ENCODE data around the gene GNG14. TPM values are rescaled to one million over a fixed set of nuclear protein-coding genes. Genes with fewer than 3 reads are reported as not detected.

Gene GNG14
- total RNA-seq, 1 experiment from 2014 or later = not detected

DNA sequence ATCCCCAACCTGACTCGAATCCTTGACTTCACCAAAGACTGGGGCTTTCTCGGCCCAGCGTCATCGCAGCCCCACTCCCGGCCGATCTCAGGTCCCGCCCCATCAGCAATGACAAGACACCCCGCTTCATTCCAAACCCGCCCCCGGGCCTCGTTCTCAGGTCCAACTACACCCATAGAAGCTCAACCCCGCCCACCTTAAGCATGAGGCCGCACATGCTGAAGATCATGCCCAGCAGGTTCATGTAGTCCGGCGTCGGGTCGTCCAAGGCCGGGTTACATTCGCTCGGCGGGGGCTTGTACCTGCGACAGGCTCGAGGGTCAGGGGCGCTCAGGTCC is 18.9 kb upstream of the GNG14 start:
- no peak overlapping the region for H3K27ac ChIP-seq (ENCODE audit: insufficient read length, low read depth, low read length)
- H3K79me2 ChIP-seq (ENCODE audit: insufficient read depth, low read length) = no peaks in the 10 kb centered on the region
- WGBS (ENCODE audit: extremely low coverage, insufficient read length, low lambda C conversion rate) = no CpG with 5 or more reads among the region's 24 CpGs

More for the DNA sequence above, 18.9 kb upstream of the GNG14 start:
- H4K20me1 ChIP-seq (ENCODE audit: control insufficient read depth, insufficient read depth, insufficient read length) = no peaks in the 10 kb centered on the region
- no peak for DNase-seq
- H3K9ac ChIP-seq (ENCODE audit: extremely low read depth, insufficient read length, low read length) = peak overlapping the region; percentile 30
- H3K14ac ChIP-seq (ENCODE audit: insufficient read depth, low read length) = no peak overlapping the region
- H3K9me3 ChIP-seq (ENCODE audit: control insufficient read depth, low read depth, low read length) = no peaks in the 10 kb centered on the region
- H3T11ph ChIP-seq (ENCODE audit: low read length) = no peak overlapping the region
- Mint-ChIP-seq H3K27ac (peak overlapping the region; percentile 60 to 100 (median 100); a peak in 6 of 7 replicates), H3K36me3 (ENCODE audit: insufficient read depth in 1 of 3, low read depth in 3 of 3) (peaks cover 10 to 35% (median 27%) of the 10 kb centered on the region in 3 experiments), H3K4me1 (peaks cover 27 to 50% of the 10 kb centered on the region in 2 experiments), H3K4me3 (peak overlapping the region; percentile 93 to 94), H3K27me3 (ENCODE audit: low read depth) (peaks cover 2% of the 10 kb centered on the region), H3K9me3 (peaks cover 0 to 1% of the 10 kb centered on the region in 2 experiments; a peak in 2 of 5 replicates)
- H2BK20ac ChIP-seq (ENCODE audit: low read depth, low read length, poor library complexity, severe bottlenecking) = no peak overlapping the region
- H3K79me1 ChIP-seq (ENCODE audit: insufficient read depth, low read depth, low read length, poor library complexity, severe bottlenecking) = no peaks in the 10 kb centered on the region
- H3K4me1 ChIP-seq (ENCODE audit: insufficient read depth, low read length) = no peaks in the 10 kb centered on the region
- H4K5ac ChIP-seq (ENCODE audit: insufficient read length, low read depth, low read length) = no peak overlapping the region
- H2BK120ac ChIP-seq (ENCODE audit: low read depth, low read length, poor library complexity, severe bottlenecking) = no peak overlapping the region
- H4K8ac ChIP-seq (replicated peaks; ENCODE audit: insufficient read length, low read depth, low read length) = no peak overlapping the region
- no peak overlapping the region for H2AK5ac ChIP-seq (ENCODE audit: insufficient read length, low read length)
- no peak overlapping the region for H2BK12ac ChIP-seq (ENCODE audit: insufficient read length, low read depth, low read length)
- no peak overlapping the region for H4K91ac ChIP-seq (ENCODE audit: insufficient read length, low read depth, low read length)
- peaks cover 24% of the 10 kb centered on the region for H3K23me2 ChIP-seq (ENCODE audit: insufficient read length, low read depth, low read length, poor library complexity, severe bottlenecking)
- no peak overlapping the region for H2AFZ ChIP-seq (ENCODE audit: low read length)
- no peak overlapping the region for H3K4ac ChIP-seq (ENCODE audit: low read depth, low read length)
- no peak overlapping the region for H3K23ac ChIP-seq (ENCODE audit: insufficient read length, low read depth, low read length)
- TF ChIP-seq, protein P1, sequence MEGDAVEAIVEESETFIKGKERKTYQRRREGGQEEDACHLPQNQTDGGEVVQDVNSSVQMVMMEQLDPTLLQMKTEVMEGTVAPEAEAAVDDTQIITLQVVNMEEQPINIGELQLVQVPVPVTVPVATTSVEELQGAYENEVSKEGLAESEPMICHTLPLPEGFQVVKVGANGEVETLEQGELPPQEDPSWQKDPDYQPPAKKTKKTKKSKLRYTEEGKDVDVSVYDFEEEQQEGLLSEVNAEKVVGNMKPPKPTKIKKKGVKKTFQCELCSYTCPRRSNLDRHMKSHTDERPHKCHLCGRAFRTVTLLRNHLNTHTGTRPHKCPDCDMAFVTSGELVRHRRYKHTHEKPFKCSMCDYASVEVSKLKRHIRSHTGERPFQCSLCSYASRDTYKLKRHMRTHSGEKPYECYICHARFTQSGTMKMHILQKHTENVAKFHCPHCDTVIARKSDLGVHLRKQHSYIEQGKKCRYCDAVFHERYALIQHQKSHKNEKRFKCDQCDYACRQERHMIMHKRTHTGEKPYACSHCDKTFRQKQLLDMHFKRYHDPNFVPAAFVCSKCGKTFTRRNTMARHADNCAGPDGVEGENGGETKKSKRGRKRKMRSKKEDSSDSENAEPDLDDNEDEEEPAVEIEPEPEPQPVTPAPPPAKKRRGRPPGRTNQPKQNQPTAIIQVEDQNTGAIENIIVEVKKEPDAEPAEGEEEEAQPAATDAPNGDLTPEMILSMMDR (conservative IDR thresholded peaks at IDR 0.05) = no peak
- no peak overlapping the region for H2BK15ac ChIP-seq (ENCODE audit: low read depth, low read length)
- no peak overlapping the region for H2BK5ac ChIP-seq (ENCODE audit: insufficient read length, low read length)
- no peaks in the 10 kb centered on the region for H3K27me3 ChIP-seq (ENCODE audit: insufficient read depth, low read length)
- H3K4me2 ChIP-seq (ENCODE audit: insufficient read depth, insufficient read length, low read length) = peak overlapping the region; percentile 64
- no peak overlapping the region for H3K56ac ChIP-seq (ENCODE audit: insufficient read length, low read depth, low read length)
- no peak overlapping the region for H3K18ac ChIP-seq (ENCODE audit: insufficient read length, low read depth, low read length)
